Panc1 (cell line): Measurements from ENCODE around the gene GPD1L.

Source experiments
- POLR2AphosphoS5 ChIP-seq: IDR thresholded peaks from 2 replicates; pipeline ENCODE4 v1.6.1; 2012; ENCODE audit warnings: mild to moderate bottlenecking, low read depth, low read length, moderate library complexity
- SIN3A ChIP-seq: IDR thresholded peaks from 2 replicates; pipeline ENCODE4 v1.6.1; 2012; ENCODE audit warnings: low read depth, mild to moderate bottlenecking, low read length, moderate library complexity, borderline replicate concordance; ENCODE audit not compliant: insufficient read depth
- TCF7L2 ChIP-seq: IDR thresholded peaks from 2 replicates; pipeline ENCODE4 v1.6.1; 2011; ENCODE audit warnings: mild to moderate bottlenecking, low read depth, low read length, inconsistent platforms
- TF ChIP-seq, protein P1 (sequence below): fragments of 450-650 bp; IDR thresholded peaks from 2 replicates; pipeline ENCODE4 v1.5.1; 2017; ENCODE audit warnings: mild to moderate bottlenecking

- TF ChIP-seq, protein P1, sequence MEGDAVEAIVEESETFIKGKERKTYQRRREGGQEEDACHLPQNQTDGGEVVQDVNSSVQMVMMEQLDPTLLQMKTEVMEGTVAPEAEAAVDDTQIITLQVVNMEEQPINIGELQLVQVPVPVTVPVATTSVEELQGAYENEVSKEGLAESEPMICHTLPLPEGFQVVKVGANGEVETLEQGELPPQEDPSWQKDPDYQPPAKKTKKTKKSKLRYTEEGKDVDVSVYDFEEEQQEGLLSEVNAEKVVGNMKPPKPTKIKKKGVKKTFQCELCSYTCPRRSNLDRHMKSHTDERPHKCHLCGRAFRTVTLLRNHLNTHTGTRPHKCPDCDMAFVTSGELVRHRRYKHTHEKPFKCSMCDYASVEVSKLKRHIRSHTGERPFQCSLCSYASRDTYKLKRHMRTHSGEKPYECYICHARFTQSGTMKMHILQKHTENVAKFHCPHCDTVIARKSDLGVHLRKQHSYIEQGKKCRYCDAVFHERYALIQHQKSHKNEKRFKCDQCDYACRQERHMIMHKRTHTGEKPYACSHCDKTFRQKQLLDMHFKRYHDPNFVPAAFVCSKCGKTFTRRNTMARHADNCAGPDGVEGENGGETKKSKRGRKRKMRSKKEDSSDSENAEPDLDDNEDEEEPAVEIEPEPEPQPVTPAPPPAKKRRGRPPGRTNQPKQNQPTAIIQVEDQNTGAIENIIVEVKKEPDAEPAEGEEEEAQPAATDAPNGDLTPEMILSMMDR, result no peak
- no peak for TF ChIP-seq SIN3A
- no peak for TF ChIP-seq POLR2AphosphoS5
- TF ChIP-seq TCF7L2, result no peak
These were observed 60.2 kb downstream of the GPD1L start for GRCh38 chr3:32166654-32167053.
